Measurements from ENCODE around the gene NPR1.
"Not testable (repeated sequence)": the region's sequence is repeated elsewhere in the genome, so short reads cannot be mapped to it uniquely, and the experiment has no call there.

NPR1 gene

DNA sequence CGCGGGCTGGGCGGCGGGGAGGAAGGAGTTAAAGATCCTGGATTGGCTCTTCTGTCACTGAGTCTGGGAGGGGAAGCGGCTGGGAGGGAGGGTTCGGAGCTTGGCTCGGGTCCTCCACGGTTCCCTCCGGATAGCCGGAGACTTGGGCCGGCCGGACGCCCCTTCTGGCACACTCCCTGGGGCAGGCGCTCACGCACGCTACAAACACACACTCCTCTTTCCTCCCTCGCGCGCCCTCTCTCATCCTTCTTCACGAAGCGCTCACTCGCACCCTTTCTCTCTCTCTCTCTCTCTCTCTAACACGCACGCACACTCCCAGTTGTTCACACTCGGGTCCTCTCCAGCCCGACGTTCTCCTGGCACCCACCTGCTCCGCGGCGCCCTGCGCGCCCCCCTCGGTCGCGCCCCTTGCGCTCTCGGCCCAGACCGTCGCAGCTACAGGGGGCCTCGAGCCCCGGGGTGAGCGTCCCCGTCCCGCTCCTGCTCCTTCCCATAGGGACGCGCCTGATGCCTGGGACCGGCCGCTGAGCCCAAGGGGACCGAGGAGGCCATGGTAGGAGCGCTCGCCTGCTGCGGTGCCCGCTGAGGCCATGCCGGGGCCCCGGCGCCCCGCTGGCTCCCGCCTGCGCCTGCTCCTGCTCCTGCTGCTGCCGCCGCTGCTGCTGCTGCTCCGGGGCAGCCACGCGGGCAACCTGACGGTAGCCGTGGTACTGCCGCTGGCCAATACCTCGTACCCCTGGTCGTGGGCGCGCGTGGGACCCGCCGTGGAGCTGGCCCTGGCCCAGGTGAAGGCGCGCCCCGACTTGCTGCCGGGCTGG lies at the start of gene NPR1:
NPR1 (plus strand) TSS at position 170 of the 818 bp plus-strand sequence; CDS start at position 591, 421 bp downstream.
- DNase-seq, result no peak

DNA sequence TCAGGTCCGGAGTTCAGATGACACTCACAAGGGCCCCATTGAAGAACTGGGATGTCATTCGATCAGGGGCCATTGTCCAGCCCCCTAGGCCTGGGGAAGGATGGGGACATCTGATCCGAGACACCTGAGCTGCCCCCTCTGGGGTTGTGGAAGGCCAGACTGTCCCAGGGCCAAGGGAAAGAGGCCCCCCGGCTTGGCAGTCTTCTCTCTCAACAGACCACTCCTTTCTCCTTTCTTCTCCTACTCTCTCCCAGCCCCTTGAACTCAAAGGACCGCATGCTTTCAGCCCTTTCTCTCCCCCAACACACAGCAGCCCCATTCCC lies 49.2 kb upstream of the NPR1 start:
- no peak for DNase-seq

DNA sequence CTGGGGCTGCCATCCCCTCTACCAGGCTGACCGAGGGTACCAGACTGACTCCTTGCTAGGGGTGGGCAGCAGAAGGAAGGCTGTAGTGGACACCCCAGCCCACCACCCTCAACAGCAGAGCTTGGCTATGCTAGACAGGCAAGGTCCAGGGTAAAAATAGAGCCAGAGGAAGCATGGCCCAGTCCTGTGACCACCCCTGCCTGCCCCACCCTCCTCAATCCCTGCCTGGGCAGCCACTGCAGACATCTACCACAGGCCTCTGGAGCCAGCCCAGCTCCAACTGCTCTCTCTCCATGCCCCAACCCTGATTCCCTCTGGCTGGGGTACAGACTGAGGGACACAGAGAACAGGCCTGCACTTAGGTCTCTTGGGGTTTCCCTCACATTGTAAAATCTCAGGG lies 48.5 kb upstream of the NPR1 start:
- DNase-seq, result no peak

DNA sequence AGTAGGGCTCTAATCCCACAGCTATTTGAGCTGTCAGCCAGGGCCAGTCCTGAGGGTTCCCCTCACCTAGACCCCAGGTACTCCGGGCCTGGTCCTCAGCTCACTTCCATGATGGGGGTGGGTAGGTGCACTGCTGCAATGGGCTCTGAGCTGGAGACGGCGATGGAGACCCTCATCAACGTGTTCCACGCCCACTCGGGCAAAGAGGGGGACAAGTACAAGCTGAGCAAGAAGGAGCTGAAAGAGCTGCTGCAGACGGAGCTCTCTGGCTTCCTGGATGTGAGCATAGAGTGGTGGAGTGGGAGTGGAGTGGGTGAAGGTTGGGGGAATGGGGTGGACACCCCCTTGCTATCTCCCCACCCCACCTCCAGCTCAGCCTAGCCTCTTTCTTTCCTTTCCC lies 48.1 kb upstream of the NPR1 start:
- DNase-seq, result no peak

DNA sequence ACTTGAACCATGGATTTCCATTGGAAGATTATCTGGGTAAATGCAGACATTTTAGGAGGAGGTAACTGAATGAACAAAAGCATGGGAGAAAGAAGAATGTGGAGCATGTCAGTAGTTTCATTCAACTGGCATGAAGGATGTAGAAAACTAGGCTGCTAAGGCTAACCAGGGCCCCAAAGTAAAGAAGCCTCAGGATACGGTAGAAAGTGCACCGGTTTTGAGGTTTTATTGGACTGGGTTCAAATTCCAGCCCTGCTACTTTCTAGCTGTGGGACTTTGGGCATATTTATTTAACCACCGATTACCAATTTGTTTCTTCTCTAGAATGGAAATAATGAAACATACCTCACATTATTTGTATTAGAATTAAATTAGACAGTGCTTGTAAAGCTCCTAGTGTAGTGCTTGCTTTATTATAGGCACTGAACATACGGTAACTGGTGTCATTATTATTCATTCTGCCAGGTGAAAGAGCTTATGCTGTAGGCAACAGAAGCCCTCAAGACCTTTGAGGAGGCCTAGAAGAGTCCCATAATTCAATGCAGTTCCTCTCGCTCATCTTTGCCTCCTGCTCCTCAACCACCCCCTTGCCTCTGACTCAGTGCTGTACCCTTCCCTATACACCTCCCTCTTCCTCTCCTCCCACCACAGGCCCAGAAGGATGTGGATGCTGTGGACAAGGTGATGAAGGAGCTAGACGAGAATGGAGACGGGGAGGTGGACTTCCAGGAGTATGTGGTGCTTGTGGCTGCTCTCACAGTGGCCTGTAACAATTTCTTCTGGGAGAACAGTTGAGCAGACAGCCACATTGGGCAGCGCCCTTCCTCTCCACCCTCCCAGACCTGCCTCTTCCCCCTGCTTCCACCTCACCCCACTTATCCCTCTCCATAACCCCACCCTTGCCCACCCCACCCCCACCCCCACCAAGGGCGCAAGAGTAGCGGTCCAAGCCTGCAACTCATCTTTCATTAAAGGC lies 47.2 kb upstream of the NPR1 start:
- no peak for DNase-seq

DNA sequence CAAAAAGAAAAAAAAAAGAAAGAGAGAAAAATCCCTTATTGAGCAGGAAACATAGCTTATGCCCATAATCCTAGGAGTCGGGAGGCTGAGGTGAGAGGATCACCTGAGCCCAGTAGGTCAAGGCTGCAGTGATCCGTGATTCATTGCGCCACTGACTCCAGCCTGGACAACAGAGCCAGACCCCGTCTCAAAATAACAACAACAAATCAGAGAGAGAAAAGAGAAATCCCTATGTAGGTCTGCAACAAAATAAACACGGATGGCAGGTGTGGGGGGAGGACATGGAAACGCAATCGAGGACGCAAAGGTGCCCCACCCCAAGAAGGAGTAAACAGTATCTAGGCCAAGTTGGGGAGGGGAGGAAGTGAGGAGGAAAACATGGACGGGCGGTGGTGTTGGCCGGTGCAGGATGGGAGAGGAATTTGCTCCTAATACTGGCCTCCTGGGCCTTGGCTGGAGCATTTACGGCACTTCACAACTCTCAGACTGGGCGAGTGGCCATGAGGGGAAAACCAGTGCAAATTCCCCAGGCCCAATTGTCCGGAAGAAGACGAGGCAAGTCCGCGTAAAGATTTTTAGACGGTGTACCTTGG lies 45.2 kb upstream of the NPR1 start:
- DNase-seq, result no peak

DNA sequence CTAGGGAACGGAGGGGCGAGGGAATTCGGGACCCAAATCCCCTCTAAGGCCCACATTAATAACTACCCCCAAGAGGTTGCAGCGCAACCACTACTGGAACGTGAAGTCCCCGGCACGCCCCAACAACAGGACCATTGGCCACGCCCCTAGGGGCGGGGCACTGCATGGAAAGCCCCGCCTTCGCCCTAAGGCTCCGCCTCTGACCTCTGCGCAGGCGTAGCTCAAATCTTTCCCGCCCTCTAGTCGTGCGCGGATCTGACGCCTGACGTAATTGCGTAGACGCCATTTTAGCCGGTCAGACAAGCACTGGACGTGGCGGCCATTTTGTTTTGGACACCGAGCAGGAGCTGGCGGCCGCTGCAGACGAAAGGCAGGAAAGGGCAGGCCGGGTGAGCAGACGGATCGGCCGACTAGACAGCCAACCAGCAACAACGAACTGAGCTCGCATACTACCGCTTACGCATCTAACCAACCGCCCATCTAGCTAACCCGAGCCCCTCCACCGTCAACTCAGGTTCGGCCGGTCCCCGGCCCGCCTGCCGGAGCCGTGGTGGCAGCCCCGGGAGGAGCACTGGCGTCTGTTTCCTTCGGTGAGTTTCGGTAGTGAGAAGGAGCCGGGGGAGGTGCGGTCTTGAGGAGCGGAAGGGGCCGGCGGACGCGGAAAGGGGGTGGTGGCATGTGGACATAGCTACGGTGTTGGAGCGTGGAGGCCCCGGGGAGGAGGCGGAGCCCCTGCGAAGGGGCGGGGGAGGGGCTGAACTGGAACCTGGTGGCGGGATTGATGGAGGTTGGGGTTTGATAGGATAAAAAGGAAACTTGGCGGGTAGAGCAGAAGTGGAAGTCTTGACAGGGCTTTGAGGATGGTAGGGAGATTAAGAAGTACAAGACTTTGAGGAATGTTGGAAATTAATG lies 44.5 kb upstream of the NPR1 start, which contains the start of gene CHTOP:
CHTOP (plus strand) TSS at position 313 of the 912 bp plus-strand sequence. CDS start 2,523 bp downstream, outside the sequence.
- peak; percentile 98 for DNase-seq

DNA sequence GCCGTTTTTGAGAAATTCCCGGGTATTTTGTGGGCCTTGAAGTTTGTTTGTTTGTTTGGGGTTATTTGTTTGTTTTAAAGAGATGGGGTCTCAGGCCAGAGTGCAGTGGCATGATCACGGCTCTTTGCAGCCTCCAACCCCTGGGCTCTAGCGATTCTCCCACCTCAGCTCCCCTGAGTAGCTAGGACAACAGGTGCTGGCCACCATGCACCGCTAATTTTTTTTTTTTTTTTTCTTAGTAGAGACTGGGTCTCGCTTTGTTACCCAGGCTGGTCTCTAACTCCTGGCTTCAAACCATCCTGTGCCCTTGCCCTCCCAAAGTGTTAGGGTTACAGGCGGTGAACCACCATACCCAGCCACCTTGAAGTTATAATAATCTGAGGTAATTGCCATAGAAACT lies 42.6 kb upstream of the NPR1 start:
- DNase-seq, result no peak

DNA sequence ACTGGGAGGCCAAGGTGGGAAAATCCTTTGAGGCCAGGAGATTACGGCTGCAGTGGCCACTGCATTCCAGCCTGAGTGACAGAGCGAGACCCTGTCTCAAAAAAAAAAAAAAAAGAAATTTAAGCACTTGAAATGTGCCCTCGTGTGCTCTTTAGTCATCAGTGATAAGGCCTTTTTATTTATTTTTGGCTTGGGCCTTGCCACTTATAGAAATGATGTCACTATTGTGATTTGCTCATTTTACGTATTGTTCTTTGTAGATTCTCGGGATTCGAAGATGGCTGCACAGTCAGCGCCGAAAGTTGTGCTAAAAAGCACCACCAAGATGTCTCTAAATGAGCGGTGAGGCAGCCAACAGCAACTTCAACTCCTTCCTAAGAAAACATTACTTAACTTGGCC lies 42.2 kb upstream of the NPR1 start:
- DNase-seq, result no peak

DNA sequence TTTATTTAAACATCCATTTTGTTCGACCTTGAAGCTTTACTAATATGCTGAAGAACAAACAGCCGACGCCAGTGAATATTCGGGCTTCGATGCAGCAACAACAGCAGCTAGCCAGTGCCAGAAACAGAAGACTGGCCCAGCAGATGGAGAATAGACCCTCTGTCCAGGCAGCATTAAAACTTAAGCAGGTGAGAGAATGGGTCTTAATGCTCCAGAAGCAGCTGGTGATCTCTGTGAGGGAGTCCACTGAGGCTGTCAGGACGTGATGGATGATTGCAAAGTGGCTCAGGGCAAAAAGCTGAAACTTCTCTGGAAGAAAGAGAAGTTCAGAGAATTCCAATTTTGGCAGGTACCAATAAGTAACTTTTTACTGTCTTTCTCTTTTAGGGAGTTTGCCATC lies 40.2 kb upstream of the NPR1 start:
- DNase-seq, result no peak

DNA sequence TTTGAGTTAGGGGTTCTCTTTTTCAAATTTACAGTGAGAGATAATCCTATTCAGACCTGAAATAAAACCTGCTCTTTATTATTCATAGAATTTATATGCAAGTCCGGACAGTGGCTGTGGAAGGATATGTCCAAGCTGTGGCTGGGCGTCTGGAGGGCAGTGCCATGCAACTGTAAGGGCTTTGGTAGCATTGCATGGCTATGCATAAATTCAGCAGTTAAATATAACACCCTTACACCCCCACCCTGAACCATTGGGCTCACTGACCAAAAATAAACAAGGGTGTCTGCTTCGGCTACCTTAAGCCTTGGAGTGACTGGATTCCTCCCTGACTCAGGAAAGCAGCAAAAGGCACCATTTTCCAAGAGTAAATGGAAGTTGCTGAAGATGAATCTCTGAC lies 39.2 kb upstream of the NPR1 start:
- no peak for DNase-seq

DNA sequence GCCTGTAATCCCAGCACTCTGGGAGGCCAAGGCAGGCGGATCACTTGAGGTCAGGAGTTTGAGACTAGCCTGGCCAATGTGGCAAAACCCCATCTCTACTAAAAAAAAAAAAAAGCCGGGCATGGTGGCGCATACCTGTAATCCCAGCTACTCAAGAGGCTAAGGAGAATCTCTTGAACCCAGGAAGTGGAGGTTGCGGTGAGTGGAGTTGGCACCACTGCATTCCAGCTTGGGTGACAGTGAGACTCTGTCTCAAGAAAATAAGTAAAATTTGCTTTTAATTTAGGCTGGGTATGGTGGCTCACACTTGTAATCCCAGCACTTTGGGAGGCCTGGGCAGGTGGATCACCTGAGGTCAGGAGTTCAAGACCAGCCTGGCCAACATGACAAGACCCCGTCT lies 38.3 kb upstream of the NPR1 start:
- not testable (repeated sequence) for DNase-seq

DNA sequence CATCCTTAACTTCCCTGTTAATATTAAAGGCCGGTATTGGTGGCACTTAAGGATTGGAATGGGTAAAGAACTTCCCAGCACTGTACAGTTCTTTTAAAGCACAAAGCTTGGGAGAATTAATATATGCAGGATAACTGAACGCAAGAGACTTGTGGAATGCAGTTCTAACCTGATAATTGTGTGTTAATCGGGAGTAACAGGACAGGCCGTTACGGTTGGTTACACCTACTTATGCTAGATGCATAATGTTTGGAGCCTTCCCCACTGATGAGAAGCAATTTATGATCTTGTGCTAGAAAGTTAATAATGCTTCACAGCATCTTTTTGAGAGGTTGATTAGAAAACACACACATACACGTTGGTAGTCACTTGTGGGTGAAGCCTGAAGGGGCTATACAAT lies 37.6 kb upstream of the NPR1 start:
- DNase-seq, result no peak

DNA sequence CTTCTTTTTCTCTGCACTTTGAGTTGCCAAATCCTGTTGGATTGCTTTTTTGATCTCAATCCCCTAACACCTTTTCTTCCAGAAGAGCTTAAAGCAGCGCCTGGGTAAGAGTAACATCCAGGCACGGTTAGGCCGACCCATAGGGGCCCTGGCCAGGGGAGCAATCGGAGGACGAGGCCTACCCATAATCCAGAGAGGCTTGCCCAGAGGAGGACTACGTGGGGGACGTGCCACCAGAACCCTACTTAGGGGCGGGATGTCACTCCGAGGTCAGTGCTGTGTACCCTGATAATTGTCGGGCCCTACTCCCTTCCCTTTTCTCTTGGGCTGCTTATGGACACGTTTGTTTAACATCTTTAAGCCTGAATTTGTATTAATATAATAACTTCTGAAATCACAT lies 36.3 kb upstream of the NPR1 start:
- DNase-seq, result no peak

DNA sequence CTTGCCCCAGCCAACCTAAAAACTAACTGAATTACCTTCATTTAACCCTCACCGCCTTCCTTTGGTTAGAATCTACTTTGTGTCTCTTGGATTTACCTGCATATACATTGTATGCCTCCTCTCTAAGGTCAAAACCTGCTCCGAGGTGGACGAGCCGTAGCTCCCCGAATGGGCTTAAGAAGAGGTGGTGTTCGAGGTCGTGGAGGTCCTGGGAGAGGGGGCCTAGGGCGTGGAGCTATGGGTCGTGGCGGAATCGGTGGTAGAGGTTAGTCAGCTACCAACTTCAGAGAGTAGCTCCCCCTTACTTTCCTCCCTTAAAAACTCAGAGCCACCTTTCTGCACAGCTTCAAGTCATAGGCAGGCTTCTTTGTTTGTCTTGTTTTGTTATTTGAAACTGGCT lies 35.4 kb upstream of the NPR1 start:
- no peak for DNase-seq

DNA sequence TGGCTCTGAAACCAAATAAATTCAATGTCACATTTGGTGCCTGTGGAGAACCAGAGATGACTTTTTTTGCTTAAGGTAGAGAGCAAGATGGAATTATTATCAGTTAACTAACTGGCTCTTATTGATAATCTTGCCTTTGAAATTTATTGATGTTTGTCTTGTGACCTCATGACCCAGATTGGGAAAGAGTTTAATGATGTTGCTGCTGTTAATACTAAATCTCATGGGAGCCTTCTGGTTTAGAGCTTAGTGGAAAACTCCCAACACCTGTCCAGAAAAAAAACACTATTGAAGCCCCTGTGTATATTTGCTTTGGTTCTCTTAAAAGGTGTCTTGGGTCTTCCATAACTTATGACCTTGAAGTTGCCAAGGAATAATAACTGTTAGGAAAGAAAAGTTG lies 34.7 kb upstream of the NPR1 start:
- DNase-seq, result no peak

DNA sequence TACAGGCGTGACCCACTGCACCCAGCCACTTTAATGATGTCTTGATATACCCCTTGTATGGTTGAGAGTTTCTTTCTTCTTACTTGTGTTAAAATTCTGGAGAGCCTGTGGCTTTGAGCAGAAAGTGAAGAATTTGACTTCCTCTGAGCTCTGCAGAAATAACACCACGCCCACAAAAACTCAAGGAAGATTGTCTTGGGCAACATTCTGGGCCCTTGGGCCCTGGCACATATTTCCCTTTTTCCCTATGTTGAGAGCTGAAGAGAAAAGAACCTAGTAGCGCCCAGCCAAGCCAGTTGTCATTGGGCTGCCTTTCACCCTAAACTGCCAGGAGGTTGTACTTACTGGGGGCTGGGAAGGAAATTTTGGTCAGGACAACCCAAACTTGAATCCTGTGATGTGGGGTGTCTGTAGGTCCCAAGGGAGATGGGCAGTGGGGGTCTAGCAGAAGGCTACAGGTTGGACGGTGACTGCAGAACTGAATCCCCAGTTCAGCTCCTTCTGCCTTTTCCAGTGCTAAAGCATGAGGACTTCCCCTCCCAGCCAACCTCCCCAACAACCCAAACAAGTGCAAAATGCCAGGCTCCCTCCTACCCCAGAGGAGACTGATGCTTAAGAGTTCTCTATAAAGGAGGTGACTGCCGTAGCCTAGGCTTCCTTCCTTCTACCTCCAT lies 31.7 kb upstream of the NPR1 start:
- no peak for DNase-seq

DNA sequence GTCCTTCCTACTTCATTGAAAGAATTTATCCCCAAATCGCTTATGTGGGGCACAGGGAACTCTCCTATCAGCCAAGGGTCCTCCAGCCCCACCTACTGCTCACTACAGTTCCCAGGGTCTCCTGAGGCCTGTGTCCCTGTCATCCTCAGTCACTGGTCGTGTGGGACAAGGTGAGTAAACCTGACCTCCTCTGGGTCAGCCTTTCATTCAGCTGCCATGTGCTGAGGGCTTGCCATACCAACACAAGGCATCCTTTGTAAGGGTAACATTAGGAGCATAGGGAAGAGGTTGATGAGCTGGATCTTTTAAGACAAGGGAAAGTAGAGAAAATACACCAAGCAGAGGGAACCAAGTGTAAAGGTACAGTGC lies 31.2 kb upstream of the NPR1 start:
- DNase-seq, result no peak

DNA sequence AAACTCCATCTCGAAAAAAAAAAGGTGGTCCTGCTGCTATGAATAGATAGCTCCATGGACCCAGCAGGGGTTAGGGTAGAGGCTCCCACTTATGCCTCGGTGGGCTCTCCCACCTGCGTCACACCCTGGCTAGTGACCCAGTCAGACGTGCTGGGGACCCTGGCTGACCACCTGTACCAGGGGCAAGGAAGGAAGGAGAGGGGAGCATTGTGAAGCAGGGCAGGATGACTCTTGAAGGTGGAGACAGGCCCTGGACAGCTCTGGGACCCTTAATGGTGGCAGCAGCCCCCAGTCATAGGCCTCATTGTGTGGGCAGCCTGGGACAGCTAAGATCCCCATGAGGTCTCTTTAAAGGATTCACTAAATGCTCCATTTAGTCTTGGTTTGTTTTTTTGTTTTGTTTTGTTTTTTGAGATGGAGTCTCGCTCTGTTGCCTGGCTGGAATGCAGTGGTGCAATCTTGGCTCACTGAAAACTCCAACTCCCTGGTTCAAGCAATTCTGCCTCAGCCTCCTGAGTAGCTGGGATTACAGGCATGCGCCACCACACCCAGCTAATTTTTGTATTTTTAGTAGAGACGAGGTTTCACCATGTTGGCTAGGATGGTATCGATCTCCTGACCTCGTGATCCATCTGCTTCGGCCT lies 30.4 kb upstream of the NPR1 start:
- no peak for DNase-seq

DNA sequence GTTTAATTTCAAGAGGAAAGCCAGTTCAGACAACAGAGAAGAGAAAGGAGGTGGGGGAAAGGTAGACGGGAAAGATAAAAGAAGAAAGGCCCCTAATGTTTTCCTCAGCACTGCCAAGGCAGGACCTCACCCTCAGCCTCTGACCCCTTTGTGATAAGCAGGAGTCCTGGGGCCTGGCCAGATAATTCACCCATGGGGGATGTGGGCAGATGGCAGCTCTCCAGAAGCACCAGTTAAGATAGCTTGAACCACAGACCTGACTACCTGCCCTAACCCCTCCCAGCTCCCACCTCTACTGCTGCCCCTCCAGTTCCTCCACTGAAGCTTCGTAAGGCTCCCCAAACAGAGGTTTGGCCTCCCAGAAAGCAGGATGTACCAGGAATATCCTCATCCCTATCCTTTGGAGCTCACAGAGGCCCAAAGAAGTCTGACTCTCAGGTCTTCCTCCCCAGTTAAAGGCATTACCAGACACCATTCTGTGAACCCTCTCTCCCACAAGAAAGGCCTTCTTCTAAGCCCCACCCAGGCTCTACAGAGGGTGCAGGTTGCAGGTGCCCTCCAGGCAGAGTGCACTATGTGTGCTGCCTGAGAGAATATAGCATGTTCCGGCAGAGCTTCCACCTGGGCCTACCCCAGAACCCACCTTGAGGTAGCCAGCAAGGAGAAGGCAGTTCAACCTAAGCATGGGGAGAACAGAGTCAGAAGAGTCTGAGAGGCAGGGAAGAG lies 29.2 kb upstream of the NPR1 start:
- DNase-seq, result no peak

DNA sequence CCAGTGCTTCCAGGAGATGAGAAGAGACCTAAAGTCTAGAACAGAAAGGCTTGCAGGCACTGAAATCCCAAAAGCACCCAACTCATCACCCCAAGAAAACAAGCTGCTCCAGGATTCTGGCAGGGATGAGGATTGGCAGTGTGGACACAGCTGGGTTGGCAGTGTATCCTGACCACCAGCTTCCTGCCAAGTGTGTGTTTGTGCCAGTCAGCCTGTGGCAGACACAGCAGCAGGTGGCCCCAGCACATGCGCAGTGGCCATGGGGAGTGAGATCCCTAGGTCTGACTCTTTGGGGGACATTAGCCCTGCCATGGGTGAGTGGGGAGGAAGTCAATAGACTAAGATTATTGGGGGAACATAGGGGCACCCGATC lies 28.6 kb upstream of the NPR1 start:
- DNase-seq, result no peak
